HL-60/S4 treated with retinoic acid at 250 ng/mL for 4 days and 3 days (cell line): ENCODE results near the gene PRAMEF12.
"Not testable (repeated sequence)": the region's sequence is repeated elsewhere in the genome, so short reads cannot be mapped to it uniquely, and the experiment has no call there.

Experiments
- in situ Hi-C: fragments of 300-500 bp; cut with MboI; formaldehyde crosslinking; loops from 2 replicates; pipeline ENCODE4 v1.7.0; 2022; ENCODE audit warnings: low sequenced_read_pairs

Gene PRAMEF12

DNA sequence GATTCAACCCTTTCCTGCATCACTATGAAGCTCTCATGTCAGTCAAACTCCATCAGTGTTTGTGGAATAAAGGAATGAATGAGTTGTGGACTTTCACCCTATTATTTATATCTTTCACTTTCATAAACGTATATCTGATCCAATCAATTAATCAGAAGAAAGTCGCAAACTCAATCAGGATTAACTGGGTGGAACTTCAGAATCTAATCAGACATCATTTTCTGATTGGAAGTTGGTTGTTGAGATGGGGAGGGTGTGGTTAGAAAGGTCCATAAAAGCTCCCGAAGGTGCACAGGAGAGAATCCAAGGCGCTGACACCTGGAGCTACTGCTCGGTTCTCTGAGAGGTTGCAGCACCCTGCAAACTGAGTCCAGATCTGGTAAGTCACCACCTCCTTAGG, at the start of gene PRAMEF12:
Gene PRAMEF12, plus strand, starts transcription at position 301 of the 400 bp plus-strand sequence. CDS start 1,130 bp downstream, outside the sequence.
- in situ Hi-C loops = no loop called here

DNA sequence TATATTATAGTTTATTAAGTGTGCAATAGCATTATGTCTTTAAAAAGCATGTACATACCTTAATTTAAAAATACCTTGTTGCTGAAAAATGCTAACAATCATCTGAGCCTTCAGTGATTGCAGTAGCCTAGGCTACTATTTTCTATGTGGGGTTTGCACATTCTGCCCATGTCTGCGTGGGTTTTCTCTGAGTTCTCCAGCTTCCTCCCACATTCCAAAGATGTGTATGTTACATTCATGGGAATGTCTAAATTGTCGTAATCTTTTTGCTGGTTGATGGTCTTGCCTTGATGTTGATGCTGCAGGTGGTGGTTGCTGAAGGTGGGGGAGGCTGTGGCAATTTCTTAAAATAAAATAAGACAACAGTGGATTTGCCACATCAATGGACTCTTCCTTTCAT, 45.1 kb upstream of the PRAMEF12 start:
- in situ Hi-C loops = no loop called here

DNA sequence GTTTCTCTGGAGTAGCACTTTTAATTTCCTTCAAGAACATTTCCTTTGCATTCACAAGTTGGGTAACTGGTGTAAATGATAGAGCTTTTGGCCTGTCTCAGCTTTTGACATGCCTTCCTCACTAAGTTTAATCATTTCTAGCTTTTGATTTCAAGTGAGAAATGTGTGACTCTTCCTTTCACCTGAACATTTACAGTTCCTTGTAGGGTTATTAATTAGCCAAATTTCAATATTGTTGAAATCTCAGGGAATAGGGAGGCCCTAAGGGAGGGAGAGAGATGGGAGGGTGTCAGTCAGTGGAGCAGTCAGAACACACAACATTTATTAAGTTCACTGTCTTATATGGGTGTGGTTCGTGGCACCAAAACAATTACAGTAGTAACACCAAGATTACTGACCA, 43.4 kb upstream of the PRAMEF12 start:
- in situ Hi-C loops = no loop called here

DNA sequence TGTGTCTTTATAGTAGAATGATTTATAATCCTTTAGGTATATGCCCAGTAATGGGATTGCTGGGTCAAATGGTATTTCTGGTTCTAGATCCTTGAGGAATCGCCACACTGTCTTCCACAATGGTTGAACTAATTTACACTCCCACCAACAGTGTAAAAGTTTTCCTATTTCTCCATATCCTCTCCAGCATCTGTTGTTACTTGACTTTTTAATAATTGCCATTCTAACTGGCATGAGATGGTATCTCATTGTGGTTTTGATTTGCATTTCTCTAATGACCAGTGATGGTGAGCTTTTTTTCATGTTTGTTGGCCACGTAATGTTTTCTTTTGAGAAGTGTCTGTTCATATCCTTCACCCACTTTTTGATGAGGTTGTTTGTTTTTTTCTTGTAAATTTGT, 42.5 kb upstream of the PRAMEF12 start:
- in situ Hi-C loops = not testable (repeated sequence)

DNA sequence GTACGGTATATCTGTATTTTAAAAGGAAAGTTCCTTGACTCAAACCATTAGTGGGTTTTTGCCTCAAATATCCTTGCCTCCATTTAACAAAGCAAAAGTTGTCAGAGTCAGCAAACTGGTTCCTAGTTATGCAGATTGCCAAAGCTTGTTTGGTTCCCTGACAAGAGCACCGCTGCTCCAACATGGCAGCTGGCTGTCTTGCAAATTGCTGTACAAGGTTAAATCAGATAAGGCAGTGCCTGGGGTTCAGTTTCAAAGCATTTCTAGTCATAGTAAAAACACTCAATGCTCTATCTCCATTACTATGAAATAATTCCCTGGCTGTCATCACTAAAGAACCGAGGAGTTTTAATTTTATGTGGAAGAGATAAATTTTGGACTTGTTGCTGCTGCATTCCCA, 38.9 kb upstream of the PRAMEF12 start:
- in situ Hi-C loops = no loop called here

DNA sequence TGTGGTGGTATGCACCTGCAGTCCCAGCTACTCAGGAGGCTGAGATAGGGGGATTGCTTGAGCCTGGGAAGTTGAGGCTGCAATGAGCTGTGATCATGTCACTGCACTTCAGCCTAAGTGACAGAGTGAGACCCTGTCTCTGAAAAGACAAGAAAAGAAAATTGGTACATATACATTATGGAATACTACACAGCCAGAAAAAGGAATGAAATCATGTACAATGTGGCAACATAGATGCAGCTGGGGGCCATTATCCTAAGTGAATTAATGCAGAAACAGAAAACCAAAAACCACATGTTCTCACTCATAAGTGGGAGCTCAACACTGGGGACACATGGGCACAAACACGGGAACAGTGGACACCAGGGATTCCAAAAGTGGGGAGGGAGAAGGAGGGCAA, 34.6 kb upstream of the PRAMEF12 start:
- in situ Hi-C loops = no loop called here

DNA sequence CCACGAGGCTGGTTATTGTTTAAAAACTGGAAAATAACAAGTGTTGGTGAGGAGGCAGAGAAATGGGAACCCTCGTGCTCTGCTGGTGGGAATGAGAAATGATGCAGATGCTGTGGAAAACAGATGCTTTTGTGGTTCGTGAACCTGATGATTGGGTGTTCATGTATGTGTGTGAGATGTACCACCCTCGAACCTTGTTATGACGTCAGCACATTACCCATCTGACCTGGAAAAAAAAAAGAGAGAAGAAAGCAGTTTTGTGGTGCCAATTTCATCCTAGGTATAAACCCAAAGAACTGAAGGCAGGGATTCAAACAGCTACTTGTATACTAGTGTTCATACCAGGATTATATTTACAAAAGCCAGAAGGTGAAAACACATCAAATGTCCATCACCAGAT, 33.9 kb upstream of the PRAMEF12 start:
- in situ Hi-C loops = no loop called here

DNA sequence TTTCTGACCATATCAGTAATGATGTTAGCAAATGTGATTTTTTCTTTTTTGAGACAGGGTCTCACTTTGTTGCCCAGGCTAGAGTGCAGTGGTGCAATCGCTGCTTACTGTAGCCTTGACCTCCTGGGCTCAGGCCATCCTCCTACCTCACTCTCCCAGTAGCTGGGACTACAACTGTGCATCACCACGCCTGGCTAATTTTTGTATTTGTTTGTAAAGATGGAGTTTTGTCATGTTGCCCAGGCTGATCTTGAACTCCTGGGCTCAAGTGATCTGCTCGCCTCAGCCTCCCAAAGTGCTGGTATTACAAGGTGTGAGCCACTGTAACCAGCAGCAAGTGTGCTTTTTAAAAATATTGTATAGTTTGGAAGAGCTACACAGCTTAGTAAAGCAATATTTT, 31.6 kb upstream of the PRAMEF12 start:
- in situ Hi-C loops = no loop called here

DNA sequence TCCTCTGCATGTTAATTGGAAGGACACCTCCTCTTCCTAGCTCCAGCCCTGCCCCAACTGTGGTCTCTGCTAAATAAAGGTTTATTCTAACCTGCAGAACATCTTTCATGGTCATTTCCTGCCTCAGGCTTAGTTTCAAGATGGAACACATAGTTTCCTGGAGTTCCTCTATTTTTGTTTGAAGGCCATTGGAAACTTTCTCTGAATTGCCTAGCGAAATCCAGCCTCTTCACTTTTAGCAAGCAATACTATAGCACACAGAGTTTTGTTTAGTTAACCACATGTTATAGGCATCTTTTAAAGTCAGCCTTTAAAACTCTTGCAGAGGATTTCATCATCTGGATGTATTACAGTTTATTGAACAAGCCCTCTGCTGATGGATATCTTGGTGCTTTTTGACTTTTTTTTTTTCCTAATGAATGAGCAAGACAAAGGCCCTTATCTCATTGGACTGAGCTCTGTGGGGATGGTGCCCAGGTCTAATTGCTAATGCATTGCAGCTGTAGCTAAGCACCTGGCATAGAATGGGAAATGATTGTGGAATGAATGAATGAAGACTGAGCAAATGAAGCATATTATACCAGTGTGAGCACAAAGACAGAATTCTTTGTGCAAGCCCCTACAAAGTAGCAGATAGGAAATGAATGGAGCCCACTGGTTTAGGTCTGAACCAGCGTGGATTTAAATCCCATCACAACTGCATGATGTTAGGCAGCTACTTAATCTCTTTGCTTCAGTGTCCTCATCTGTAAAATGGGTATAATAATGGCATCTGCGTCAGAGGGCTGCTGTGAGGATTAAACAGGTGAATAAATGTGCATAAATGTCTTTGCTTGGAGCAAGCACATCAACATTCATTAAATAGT, 28.2 kb upstream of the PRAMEF12 start:
- in situ Hi-C loops = no loop called here

DNA sequence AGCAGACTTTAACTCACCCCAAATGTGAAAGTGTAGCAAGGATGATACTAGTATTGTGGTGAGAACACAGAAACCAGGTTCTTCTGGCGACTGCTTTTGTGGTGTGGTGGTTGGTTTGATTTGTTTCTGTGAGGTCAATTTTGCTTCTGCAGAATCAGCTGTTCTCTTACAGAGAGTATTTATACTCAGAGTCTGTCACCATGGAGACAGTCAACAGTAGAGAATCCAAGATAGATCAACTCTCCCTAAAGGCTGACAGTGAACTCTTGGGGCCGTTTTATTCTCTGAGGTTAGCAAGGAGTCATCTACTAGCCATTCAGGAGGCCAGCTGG, 27.6 kb upstream of the PRAMEF12 start, which contains the start of gene CFAP107:
Gene CFAP107, plus strand, starts transcription at position 209 of the 332 bp plus-strand sequence. CDS start 231 bp downstream, outside the sequence.
- in situ Hi-C loops = no loop called here

DNA sequence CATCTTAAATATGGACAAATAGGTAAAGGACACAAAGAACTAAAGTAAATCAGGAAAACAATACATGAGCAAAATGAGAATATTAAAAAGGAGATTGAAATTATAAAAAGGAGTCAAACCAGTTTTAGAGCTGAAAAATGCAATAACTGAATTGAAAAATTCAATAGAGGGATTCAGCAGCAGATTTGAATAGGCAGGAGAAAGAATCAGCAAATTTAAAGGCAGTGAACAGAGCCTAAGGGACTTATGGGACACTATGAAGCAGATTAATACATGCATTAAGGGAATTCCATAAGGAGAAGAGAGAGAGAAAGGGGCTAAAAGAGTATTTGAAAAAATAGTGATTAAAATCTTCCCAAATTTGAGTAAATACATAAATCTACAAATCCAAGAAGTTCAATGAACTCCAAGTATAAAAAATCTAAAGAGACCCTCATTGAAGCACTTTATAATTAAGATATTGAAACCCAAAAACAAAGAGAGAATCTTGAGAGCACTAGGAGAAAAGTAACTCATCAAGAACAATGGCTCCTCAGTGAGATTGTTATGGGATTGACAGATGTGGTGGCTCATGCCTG, 24.7 kb upstream of the PRAMEF12 start:
- in situ Hi-C loops = no loop called here

DNA sequence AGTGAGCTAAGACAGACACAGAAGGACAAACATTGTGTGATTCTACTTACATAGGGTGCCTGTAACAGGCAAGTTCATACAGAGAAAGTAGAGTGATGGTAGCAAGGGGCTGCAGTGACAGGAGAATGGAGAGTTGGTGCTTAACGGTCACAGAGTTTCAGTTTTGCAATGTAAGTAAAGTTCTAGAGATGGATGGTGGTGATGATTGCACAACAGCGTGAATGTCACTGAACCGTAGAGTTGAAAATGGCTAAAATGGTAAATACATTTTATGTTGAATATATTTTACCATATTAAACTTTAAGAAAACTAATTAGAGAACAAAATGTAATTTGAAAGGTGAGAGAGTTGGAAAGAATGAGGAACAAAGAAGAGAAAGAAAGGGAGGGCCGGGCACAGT, 18.8 kb upstream of the PRAMEF12 start:
- in situ Hi-C loops = no loop called here

DNA sequence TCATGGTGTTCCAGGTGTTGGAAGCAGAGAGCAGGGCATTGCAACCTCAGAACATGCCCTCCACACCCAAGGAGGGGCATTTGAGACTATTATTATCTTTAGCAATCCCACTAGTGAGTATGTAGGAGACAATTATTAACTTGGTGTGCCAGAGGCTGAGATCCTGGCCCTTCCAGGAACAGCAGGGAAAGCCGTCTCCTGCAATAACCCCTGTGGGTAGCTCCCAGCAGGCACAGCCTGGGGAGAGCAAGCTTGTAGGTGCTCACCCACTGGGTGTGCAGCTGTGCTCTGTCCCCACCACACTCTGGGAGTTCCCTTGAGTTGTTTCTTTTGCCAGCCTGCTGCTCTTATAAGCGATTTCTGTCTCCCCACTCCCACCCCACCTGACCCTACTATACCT, 17.3 kb upstream of the PRAMEF12 start:
- in situ Hi-C loops = no loop called here

DNA sequence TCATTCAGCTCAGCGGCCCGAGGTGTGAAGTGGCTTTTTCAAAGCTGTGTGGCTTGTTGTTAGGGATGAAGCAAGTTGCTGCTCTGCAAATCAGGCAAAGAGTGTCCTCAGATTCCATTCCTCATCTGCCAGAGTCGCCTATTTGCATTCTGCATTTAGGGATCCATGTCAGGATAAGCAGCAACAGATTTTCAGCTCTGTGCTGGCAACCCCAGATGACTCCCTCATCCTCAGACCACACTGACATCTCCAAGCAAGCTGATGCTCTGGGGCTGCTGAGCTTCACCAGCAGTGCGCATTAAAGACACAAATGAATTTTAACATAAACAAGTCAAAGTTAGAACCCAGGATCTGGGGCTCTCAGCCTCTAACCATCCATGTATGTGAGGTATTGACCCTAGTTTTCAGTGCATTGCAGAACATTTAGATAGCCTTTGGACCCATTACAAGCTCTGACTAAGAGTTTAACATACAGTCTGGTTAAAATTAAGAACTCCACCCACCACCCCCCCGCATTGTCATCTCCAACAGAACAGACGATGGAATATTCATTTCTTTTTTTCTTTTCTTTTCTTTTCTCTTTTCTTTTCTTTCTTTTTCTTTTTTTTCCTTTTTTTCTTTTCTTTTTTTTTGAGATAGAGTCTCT, 16.6 kb upstream of the PRAMEF12 start:
- in situ Hi-C loops = no loop called here

DNA sequence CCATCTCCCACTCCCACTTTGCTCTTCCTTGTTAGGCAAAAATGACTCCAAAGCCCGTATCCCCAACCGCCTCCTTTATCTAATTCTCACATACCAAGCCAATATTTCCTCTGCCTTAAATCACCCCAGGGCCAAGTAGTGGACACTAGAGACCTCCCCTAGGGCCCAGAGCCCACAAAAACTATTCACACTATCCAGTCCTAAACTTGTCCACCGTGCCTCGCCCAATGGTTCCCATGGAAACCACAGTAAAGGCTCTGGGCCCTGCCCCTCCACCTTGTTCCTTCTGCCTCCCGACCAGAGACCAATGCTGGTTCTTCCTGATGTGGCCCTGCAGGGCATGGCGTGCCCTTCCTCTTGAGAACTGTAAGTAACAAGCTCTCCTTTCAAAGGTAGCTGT, 15.7 kb upstream of the PRAMEF12 start:
- in situ Hi-C loops = no loop called here

DNA sequence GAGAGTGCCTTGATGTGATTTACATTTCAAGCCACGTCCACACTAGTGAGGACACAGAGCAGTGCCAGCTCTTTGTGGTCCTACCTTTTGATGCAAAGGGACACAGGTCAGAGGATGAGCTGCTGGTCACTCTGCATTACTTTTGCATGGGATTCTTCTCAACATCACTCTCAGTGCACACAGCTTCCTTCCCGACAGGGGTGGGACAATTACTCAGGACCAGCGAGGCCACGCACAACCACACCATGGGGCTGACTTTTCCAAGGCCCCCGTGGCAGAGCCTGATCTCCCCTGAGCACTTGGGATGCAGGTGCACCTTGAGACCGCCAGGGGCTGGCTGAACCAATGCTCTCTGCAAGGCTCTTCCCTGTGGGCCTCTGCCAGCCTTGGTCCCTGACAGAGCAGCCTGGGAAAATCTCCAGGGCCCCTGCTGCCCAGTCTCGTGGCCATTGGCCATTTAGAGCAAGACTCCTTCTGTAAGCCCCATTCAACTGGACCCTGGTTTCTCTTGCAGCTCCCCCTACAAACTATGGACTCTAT, 13.2 kb upstream of the PRAMEF12 start:
- in situ Hi-C loops = no loop called here

DNA sequence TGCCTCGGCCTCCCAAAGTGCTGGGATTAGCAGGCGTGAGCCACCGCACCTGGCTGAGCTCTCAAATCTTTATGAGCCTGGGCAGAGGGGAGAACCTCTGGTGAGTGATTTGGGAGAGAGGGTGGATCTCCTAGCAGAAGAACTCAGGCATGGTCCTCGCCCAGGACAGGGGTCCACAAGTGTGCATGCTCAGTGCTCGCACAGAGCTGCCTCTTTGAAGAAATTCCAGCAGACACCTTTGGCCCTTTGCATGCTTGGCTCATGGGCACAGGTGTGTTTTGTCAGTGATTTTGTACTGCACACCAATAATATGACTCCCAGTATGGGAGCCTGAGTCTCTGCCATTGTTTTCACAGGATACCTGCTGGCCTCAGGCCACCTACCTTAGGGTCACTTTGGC, 11.8 kb upstream of the PRAMEF12 start:
- in situ Hi-C loops = no loop called here

DNA sequence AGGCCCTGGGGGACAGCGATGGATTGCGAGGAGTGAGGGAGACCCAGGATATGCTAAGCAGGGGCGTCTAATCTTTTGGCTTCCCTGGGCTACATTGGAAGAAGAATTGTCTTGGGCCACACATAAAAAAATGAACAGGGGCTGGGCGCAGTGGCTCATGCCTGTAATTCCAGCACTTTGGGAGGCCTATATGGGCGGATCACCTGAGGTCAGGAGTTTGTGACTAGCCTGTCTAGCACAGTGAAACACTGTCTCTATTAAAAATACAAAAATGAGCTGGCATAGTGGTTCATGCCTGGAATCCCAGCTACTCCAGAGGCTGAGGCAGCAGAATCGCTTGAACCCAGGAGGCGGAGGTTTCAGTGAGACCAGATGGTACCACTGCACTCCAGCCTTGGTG, 10.8 kb upstream of the PRAMEF12 start:
- in situ Hi-C loops = no loop called here

DNA sequence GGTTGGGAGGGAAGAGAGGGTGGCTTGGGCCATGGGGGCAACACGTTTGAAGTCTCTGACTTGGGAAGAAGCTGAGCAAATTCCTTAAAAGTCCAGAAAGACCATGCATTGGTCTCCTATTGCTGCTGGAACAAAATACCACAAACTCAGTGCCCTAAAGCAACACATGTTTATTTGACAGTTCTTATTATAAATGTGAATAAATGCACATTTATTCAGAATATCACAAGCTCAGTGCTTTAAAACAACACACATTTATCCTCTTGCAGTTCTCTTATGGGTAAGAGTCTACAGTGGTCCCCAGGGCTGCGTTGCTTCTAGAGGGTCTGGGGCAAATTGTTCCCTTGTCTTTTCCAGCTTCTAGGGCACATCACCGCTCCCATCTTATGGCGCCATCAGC, 10.1 kb upstream of the PRAMEF12 start:
- in situ Hi-C loops = no loop called here

DNA sequence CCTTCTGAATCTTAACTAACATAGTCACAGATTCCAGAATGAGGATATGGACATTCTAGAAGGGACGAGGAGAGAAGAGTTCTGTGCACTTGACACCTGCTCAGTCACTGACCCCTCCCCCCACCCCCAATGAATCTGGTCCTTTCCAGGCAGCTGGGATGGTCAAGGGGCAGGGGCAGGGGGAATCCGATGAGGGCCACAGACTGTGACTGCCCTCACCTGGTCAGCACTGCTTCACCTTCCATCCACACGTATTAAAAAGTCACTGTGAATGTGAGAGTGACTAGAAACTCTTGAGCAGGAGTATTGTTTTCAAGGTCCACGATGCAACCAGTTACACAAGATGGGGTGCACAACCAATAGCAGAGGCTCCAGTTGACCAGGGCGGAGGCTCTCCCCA, 9.5 kb upstream of the PRAMEF12 start:
- in situ Hi-C loops = no loop called here

DNA sequence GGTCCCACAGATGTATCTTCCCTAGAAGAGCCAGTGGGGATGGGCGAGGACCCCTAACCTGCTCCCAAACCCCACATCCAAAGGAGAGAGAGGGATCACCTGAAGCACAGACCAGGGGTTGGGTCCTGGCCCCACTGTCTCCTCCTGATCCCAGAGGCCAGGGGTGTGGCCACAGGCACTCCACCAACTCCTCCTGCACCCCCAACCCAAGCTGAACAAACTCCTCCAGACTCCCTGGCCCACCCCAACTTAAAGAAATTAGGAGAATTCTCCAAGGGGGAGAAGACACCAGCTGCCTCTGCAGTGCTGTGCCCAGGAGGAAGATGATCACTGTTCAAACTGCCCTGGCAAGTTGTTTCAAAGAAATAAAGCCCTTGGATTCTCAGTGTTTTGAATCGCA, 4.5 kb upstream of the PRAMEF12 start:
- in situ Hi-C loops = no loop called here

DNA sequence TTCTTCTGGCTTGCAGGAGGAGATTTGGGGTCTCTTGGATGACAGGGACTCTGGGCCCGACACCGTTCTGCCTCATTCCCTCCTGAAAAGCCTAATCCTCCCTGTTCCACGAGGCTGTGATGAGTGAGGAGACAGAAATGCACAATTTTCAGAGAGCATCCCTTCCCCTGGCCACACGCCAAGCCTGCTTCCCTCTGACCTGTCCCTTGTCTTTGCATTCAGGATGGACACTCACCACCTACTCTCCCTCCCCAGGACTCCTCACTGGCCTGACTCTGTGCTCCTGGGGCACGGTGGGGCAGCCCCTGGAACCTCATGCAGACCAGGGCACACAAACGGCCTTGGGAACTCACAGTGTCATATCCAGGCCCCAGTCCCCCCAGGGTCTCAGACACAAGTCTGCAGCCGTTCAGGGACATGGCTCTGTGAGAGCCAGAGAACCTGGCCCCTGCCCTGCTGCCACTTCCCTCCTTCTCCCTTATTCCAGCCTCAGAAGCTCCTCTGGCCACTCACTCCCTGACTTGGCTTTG, 3.5 kb upstream of the PRAMEF12 start:
- in situ Hi-C loops = no loop called here
